GM18861 (cell line): ENCODE measurements around the gene TYK2.
A peak's percentile ranks its signal among the peaks of the same experiment; 100 is the strongest.
"Not testable (repeated sequence)": the region's sequence is repeated elsewhere in the genome, so short reads cannot be mapped to it uniquely, and the experiment has no call there.

Experiments used
- ATAC-seq: cut with Tn5 transposase; IDR thresholded peaks from one replicate; pipeline ENCODE4 v1.9.1; 2021; ENCODE audit not compliant: unreplicated experiment

Gene TYK2

DNA sequence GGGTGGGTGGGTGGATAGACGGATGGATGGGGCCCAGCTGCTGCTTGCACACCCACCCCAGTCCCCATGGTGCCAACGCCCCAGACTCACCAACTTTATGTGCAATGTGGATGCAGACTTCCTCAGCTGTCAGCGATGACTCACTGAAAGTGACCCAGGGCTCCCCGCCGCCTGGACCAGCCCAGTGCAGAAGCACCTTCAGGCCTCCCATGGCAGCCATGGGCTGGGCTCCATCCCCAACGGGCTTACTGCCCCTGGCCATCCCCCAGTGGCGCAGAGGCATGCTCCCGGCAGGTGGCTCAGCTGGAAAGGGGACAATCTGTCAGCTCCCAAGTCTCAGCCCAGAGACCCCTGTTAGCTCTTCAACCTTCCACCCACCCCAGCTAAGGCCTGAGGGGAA, 2.2 kb downstream of the TYK2 start:
- no peak for ATAC-seq

DNA sequence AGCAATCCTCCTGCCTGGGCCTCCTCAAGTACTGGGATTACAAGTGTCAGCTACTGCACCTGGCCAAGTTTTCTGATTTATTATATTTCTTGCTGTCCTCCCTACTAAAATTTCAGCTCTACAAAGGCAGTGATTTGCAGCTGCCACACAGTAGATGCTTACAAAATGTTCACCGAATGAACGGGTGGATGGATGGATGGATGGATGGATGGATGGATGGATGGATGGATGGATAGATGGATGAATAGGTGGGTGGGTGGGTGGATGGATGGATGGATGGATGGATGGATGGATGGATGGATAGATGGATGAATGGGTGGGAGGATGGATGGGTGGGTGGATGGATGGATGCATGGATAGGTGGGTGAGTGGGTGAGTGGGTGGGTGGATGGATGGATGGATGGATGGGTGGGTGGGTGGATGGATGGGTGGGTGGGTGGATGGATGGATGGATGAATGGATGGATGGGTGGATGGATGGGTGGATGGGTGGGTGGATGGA, 3.2 kb downstream of the TYK2 start:
- ATAC-seq: not testable (repeated sequence)

DNA sequence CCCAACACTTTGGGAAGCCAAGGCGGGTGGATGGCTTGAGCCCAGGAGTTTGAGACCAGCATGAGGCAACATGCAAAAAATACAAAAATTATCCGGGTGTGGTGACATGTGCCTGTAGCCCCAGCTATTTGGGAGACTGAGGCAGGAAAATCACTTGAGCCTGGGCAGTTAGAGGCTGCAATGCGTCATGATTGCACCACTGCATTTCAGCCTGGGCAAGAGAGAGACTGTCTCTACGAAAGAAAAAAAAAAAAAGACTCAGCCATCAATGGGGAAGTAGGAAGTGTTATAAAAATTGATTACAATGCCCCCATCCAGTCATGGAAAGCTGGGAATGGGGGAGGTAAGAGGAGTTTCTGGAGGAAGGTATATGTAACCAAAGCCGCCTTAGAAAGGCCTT, 5.4 kb downstream of the TYK2 start:
- ATAC-seq: no peak

DNA sequence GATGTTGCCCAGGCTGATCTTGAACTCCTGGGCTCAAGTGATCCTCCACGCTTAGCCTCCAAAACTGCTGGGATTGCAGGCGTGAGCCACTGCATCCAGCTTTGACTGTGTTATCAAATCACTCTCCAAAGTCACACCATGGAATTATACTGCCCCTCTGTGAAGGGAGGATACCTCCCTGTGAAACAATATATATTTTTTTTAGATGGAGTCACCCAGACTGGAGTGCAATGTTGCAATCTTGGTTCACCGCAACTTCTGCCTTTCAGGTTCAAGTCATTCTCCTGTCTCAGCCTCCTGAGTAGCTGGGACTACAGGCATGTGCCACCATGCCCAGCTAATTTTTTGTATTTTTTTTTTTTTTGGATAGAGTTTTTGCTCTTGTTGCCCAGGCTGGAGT, 7.7 kb downstream of the TYK2 start:
- no peak for ATAC-seq

DNA sequence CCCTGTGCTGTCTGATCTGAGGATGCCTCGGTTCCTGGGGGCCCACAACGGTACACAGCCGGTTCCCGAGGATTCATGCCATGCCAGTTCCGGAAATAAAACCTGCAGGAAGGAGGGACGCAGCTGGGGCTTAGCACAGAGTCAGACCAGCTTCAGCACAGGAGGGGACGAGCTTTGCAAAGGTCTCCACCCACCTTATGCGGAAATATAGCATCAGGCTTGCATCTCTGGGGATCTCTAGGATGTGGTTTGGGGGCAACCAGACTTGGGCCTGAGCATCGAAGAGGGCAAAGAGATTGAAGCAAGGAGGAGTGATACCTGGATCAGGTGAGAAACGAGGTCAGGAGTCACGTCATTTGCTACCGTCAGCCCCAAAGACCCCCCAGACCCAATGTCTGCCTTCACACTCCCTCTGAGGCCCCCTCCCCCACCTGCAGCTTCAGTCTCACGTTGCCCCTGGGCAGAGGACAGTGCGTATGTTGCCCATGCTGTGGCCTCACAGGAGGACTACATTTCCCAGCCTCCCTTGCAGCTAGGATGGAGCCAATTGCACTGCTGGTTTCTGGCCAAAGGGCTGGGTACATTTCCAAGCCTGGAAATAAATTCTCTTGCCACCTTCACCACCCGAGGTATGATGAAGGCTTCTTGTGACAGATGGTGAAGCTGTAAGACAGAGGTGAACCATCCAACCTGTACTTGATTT, 12.1 kb downstream of the TYK2 start:
- ATAC-seq: no peak

DNA sequence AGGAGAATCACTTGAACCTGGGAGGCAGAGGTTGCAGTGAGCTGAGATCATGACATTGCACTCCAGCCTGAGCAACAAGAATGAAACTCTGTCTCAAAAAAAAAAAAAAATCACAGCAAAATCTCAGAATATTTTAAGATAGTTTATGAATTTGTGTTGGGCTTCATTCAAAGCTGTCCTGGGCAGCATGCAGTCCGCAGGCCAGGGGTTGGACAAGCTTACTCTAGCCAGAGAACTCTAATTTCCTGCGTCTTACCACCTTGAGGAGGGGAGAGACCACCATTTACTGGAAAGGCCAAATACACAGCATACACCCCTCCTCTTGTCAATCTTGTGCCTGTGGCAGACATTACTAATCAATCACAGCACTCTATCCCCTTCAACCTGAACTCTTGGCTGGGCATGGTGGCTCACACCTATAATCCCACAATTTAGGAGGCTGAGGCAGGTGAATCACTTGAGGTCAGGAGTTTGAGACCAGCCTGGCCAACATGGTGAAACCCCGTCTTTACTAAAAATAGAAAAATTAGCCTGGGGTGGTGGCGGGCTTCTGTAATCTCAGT, 13.3 kb downstream of the TYK2 start:
- ATAC-seq: not testable (repeated sequence)

DNA sequence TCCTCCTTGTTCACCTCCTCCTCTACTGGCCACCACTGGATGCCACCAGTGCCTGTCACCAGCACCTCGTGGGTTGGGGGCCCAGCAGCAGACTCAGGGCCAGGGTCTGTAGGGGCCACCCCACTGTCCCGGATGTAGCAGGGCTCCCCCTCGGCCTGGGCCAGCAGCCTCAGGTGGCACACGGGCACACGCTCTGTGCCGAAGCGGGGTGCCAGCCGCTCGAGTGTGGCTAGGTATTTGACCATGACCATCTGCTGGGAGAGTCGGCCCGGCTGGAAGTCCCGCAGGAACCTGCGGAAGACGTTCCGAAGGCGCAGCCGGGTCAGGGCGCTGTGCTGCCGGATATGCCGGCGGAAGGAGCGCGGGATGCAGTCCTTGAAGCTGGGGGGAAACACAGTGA, 14.9 kb downstream of the TYK2 start:
- ATAC-seq: no peak

DNA sequence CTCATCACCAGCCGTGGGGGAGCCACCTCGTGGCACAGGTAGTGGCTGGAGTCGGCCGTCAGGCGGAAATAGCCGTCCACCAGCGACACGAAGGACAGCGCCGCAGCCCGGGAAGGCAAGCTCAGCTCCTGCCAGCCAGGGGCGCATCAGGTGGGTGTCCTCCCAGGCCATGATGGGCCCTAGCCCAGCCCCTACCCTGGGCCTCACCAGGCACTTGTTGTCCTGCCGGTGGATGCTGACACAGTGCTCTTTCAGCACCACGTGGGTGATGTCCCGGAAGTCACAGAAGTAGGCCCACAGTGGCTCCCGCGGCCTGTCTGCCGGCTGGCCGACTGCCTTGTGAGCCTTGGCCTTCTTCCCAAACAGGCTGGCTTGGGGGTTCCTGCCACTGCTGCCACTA, 15.7 kb downstream of the TYK2 start:
- no peak for ATAC-seq

DNA sequence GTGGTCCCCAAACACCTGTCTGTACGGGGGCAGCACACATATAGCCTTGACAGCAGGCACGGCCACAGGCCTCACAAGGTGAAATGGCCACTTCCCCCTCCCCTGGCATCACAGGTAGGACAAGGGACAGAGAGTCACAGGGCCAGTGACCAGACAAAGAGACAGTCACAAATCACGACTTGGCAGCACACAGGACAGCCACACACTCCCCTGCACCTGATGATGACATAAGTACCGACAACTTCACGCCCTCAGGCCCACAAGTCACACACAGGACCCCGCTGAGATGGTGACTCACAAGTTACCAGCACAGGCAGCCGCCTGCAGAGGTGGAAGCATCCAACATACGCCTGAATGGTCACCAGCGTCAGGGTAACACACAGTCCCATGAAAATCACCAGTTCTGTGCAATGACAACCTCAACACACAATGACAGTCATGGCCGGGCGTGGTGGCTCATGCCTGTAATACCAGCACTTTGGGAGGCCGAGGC, 16.5 kb downstream of the TYK2 start:
- no peak for ATAC-seq

DNA sequence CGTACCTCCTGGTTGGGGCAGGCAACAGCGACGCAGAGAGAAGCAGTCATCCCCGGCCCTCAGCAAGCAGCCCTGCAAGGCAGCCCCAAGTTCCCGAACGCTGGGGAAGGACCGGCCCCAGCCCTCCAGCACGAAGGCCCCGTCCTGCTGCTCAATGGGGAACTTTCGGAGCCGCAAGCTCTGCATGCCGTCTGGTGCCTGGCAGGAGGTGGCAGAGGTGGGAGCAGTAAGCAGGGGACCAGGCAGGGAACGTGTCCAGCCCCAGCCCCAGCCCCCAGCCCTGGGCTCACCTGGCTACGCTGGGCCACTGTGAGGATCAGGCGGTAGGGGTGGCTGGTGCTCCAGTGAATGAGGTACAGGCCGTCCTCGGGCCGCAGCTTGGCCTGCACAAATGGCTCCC, 18.1 kb downstream of the TYK2 start:
- ATAC-seq: no peak

DNA sequence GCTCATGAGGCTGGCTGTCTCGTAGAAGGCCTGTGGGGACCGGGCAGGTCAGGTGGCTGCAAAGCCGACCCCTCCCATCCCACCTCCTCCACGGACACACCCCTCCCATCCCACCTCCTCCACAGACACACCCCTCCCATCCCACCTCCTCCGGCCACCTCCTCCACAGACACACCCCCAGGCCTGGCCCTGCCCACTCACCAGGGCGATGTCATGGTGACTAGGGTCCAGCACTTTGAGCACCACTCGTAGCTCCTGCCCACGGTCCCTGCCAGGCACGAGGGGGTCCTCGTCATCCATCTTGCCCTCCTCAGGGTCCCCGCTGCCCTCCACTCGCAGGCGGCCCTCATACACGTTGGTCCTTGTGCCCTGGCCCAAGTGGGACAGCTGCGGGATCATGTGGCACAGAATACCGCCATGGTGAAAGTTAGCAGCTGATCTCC, 18.8 kb downstream of the TYK2 start:
- no peak for ATAC-seq

DNA sequence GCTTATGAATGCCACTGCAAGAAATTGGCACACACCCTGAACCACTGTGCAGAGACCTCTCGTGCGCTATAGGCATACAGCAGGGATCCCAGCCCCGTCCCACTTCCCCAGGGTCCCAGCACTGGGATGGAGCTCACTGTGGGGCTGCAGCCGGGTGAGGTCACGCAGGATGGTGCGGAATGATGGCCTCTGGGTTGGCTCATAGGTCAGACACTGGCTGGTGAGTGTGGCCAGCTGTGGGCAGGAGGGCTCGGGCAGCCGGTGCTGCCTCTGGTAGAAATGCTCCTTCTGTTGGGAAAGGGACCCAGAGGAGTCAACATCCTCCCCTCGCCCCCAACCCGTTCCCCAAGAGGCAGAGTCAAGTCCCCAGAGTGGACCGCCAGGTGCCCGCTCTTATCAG, 23.9 kb downstream of the TYK2 start:
- ATAC-seq: no peak

DNA sequence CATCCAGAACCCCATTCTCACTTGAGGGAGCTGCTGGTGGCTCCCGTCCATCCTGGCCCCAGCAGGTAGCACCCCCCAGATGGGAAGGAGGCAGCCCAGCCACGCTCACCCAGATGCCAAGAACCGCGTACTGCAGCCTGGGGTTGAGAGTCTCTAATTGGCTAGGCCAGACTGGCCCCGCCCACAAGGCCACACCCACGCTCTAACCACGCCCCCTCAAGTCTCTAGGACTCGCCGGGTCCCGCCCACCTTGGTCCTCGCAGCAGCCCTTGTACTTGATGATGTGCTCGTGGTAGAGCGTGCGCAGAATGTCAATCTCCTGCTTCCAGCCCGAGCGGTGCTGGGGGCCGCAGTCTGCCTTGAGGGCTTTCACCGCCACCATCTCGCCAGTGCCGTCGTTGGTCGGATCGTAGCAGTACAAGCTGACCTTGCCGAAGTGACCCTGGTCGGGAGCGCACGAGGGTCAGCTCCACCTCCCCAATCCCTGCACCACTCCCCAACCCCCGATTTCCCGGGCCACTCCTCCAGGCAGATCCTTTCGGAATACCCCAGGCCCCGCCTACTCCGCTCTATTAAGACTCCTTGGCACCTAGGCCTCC, 26.5 kb downstream of the TYK2 start:
- no peak for ATAC-seq

DNA sequence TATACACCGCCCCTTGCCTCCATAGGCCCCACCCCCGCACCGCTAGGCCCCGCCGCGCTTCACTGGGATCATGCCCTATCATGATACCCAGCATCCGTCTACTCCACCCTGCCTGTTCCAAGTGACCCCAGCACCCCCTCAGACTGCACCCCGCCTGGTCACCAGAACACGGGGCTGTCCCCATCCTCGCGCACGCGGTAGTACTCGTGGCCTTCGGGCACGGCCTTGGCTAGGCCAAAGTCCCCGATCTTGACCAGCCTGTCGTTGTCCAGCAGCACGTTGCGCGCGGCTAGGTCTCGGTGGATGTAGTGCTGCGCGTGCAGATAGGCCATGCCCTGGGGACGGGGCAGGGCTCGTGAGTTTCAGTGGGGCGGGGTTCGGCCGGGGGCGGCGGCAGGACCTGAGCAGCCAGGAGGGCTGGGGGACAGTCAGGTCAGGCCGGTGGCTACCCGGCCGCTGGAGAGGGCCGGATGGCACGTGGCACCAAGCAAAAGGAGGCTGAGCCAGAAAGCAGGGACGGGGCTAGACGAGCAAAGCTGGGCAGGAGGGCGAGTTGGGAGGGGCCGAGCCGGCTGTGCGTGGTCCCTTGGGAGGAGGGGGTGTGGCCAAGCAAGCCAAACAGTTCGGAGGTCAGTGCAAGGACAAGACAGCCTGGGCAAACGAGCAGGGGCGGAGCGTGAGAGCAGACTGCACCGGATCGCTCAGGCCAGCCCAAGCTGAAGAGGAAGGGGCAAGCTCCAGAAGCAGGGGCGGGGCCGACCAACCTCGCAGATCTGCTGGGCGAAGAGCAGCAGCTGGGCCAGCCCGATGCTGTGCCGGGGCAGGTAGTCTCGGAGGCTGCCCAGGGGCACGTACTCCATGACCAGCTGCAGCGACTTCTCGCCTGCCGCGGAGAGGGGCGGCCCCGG, 27.4 kb downstream of the TYK2 start:
- ATAC-seq: no peak

DNA sequence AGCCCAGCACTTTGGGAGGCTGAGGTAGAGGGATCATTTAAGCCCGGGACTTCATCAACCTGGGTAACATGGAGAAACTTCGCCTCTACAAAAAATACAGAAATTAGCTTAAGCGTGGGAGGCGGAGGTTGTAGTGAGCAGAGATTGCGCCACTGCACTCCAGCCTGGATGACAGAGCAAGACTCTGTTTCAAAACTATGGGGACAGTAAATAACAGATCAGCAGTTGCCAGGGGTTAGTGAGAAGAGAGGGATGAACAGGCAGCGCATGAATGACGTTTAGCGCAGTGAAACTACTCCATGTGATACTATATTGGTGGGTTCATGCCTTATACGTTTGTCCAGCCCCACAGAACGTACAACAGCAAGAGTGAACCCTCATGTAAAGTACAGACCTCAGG, 33.9 kb downstream of the TYK2 start:
- no peak for ATAC-seq

DNA sequence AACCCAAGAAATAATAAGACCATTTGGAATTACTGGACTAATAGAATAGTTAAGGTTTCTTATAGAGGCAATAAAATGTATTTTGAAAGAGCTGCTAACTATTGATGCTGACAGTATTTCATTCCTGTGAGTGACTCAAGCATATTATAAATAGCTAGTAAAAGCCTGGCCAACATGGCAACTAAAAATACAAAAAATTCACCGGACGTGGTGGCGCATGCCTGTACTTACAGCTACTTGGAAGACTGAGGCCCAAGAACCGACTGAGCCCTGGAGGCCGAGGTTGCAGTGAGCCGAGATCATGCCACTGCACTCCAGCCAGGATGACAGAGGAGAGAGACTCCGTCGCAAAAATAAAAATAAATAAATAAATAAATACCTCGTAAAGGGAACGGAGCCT, 35.6 kb downstream of the TYK2 start:
- no peak for ATAC-seq

DNA sequence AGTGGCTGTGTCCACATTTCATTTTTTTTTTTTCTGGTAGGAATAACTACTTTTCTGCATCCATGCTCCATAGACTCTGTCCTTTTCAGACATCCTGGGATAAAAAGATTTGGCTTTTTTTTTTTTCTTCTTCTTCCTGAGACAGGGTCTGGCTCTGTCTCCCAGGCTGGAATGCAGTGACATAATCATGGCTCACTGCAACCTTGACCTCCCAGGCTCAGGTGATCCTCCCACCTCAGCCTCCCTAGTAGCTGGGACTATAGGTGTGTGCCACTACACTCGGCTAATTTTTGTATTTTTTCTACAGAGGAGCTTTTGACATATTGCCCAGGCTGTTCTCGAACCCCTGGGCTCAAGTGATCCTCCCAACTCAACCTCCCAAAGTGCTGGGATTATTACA, 36.9 kb downstream of the TYK2 start:
- ATAC-seq: no peak

DNA sequence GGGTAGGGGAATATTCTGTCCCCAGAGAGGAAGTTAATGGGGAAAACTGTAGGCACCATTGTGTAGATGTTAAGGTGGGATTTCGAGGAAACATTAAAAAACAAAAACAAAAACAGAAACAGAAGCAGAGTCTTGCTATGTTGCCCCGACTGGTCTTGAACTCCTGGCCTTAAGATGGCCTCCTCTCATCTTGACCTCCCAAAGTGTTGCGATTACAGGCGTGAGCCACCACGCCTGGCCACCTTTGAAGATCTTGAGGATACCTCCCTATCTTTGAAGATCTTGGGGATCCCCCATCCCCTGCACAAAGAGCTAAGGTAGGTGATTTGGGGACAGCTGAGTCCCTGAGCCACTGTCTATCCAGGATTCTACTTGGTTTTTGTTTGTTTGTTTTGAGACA, 40.4 kb downstream of the TYK2 start:
- ATAC-seq: no peak

DNA sequence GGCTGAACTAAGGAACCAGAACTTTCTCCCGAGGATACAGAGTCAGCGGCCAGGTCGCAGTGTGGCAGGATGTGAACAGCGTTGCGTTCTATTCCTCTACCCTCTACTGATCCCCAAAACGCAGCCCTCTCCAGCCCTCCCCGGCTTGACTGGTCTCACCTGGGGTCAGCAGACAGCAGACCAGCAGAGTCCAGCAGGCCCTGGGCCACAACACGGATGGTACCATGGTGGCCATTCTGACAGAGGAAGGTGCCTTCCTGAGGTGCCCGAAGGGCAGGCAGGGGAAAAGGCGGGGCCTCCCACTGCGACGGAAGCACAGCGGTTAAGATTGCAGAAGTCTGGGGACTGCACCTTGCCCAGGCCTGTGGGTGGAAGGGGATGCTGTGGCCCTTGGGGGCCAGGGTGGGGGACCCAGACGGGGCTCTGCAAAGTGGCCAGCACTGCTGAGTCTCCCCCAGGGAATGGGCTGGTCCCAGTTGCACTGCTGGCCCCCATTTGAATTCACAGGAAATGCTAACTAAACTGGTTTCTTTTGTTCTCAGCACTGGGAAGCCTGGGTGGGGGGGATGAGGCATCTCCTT, 40.9 kb downstream of the TYK2 start, which contains the start of gene ICAM3:
Gene ICAM3 (minus strand): TSS at position 245 of the 581 bp plus-strand sequence. CDS start 10 bp downstream, at position 235.
- peak; percentile 58 for ATAC-seq

DNA sequence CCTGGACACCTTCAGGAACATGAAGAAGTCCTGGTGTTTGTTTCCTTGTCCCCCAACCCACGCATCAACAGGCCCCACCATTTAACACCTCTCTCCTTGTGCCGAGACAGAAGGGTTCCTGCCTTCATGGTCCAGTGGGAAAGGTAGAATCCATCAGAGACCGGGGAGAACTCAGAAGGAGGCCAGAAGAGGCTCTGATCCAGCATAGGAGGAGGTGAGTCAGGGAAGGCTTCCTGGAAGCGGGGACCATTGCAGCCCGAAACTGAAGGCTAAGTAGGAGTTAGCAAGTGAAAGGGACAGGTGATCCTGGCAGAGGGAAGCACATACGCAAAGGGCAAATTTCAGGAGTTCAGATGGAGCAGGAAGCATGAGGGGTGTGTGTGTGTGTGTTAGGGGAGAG, 41.4 kb downstream of the TYK2 start:
- no peak for ATAC-seq

DNA sequence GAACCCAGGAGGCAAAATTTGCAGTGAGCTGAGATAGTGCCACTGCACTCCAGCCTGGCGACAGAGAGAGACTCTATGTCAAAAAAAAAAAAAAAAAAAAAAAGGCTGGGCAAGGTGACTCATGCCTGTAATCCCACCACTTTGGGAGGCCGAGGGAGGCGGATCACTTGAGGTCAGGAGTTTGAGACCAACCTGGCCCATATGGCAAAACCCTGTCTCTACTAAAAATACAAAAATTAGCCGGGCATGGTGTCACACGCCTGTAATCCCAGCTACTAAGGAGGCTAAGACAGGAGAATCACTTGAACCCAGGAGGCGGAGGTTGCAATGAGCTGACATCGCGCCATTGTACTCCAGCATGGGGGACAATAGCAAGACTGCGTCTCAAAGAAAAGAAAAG, 43.6 kb downstream of the TYK2 start:
- ATAC-seq: not testable (repeated sequence)
